A673 (cell line): ENCODE results near the gene CEP20.

Source experiments
- CTCF ChIP-seq: fragments of 300-800, 200-600 bp; sonication (generic); conservative IDR thresholded peaks from 2 replicates; pipeline ENCODE4 v1.5.1; 2017; ENCODE audit warnings: low read depth, mild to moderate bottlenecking, antibody characterized with exemption, low read length, moderate library complexity, mixed read lengths
- EZH2 ChIP-seq: fragments of 200-600 bp; sonication (generic); IDR thresholded peaks from 2 replicates; pipeline ENCODE4 v1.6.1; 2017; ENCODE audit warnings: borderline replicate concordance, low read depth, mild to moderate bottlenecking, mixed read lengths, antibody characterized with exemption, low read length; ENCODE audit not compliant: poor library complexity, severe bottlenecking

GRCh38 chr16:15897834-15898254 is 9.4 kb upstream of the CEP20 start:
- no peak for TF ChIP-seq CTCF
- TF ChIP-seq EZH2: no peak
